ENCODE data around the gene PON3. TPM values are rescaled to one million over a fixed set of nuclear protein-coding genes. Genes with fewer than 3 reads are reported as not detected.

The PON3 gene
- total and polyA plus RNA-seq, 12 donors, result 0.23 to 2.7 (median 0.64) TPM; not detected in 1

GRCh38 chr7:95404316-95404865, 8.2 kb upstream of the PON3 start:
- Histone ChIP-seq H3K9me3 (no peaks in the 10 kb centered on the region), H3K4me3 (no peak overlapping the region), H3K27me3 (no peaks in the 10 kb centered on the region), H3K27ac (peak overlapping the region in 1 of 10 donors; percentile 18), H3K36me3 (peaks cover 0 to 56% (median 0%) of the 10 kb centered on the region in 9 donors), H3K4me1 (peaks cover 0 to 8% (median 0%) of the 10 kb centered on the region in 9 donors)
- DNase-seq, result peak; percentile 21 to 23
- peak in 6 of 8 donors; percentile 57 to 83 (median 74) for ATAC-seq
- WGBS, 2 donors, result 37 to 39% methylated on average over 4 of the region's 4 CpGs
- no peak for TF ChIP-seq CTCF (IDR thresholded peaks at IDR 0.05)
- intact Hi-C loops (cut with DNase I), result no loop called here

- H3K36me3 ChIP-seq, result peaks cover 0 to 7% (median 0%) of the 10 kb centered on the region in 9 donors
- H3K27ac ChIP-seq, result no peak overlapping the region
- H3K27me3 ChIP-seq, result peaks cover 3 to 26% (median 13%) of the 10 kb centered on the region in 7 donors
- intact Hi-C loops (cut with DNase I), result no loop called here
- WGBS, 2 donors, result 98% methylated on average over 4 of the region's 4 CpGs
- no peak for DNase-seq
- no peak overlapping the region for H3K4me3 ChIP-seq
- H3K9me3 ChIP-seq, result no peaks in the 10 kb centered on the region
- TF ChIP-seq CTCF (IDR thresholded peaks at IDR 0.05), result no peak
- ATAC-seq, result no peak
- H3K4me1 ChIP-seq, result peaks cover 0 to 12% (median 9%) of the 10 kb centered on the region in 9 donors
Observed at GRCh38 chr7:95398155-95398940, 2.2 kb upstream of the PON3 start.

DNA sequence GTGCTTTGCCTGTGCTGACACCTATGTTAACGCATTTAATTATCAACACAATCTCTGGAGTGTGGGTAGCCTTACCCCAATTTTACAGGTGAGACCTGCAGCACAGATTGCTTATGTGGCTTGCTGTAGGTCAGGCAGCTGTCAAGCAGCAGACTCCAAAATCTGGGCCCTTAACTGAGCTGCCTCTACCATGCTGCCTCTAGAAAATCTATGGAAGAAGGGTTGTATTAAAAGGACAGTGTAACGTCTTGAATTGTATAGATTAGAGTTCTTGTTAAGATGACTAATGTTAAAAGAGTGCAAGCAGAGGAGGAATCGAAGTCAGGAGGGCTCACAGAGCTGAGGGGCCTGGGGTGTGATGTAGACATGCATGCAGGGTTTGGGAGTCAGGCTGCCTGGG, 1.2 kb upstream of the PON3 start:
- H3K27ac ChIP-seq, result no peak overlapping the region
- H3K4me1 ChIP-seq, result peaks cover 0 to 12% (median 9%) of the 10 kb centered on the region in 9 donors
- no peaks in the 10 kb centered on the region for H3K9me3 ChIP-seq
- DNase-seq (no peak), ATAC-seq (no peak)
- H3K4me3 ChIP-seq, result peak overlapping the region in 6 of 10 donors; percentile 58 to 72 (median 64)
- no peak for TF ChIP-seq CTCF (IDR thresholded peaks at IDR 0.05)
- H3K36me3 ChIP-seq, result no peaks in the 10 kb centered on the region
- intact Hi-C loops (cut with DNase I), result no loop called here
- WGBS, 2 donors, result 90 to 96% methylated on average over 3 of the region's 3 CpGs
- H3K27me3 ChIP-seq, result peaks cover 3 to 26% (median 13%) of the 10 kb centered on the region in 7 donors

DNA sequence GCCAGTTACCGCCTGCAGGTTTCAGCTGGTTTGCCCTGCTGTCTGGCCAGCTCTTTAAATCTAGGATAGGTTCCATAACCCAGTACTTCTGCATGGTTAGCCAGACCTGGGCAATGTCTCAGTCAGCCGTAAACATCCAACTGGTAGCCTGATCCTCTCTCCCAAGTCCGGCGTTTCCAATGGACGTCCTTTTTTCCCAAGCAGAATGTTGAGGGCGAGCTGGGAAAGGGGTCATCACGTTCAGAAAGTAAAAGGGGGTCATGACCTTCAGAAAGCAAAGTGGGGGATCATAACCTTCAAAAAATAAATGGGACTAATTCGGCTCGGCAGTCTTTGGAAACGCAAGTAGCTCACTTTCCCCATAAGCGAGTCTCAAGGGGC, 430 bp downstream of the PON3 start:
- no peak for TF ChIP-seq CTCF (IDR thresholded peaks at IDR 0.05)
- 71 to 72% methylated on average over 11 of the region's 11 CpGs for WGBS, 2 donors
- no peaks in the 10 kb centered on the region for H3K36me3 ChIP-seq
- intact Hi-C loops (cut with DNase I), result no loop called here
- peaks cover 0 to 12% (median 9%) of the 10 kb centered on the region in 9 donors for H3K4me1 ChIP-seq
- H3K4me3 ChIP-seq, result peak overlapping the region; percentile 19 to 72 (median 58)
- no peak overlapping the region for H3K27ac ChIP-seq
- ATAC-seq (no peak), DNase-seq (no peak)
- H3K27me3 ChIP-seq, result peaks cover 3 to 26% (median 13%) of the 10 kb centered on the region in 7 donors
- no peaks in the 10 kb centered on the region for H3K9me3 ChIP-seq
